ES-I3 (cell line): Measurements from ENCODE around the gene CTIF.
A peak's percentile ranks its signal among the peaks of the same experiment; 100 is the strongest.

Experiments used
- H3K36me3 ChIP-seq: 2 replicates; pipeline ENCODE4 v1.6.1; 2013; ENCODE audit warnings: mild to moderate bottlenecking, low read length, control low read depth, moderate library complexity; ENCODE audit not compliant: insufficient read depth
- H3K4me1 ChIP-seq: 2 replicates; pipeline ENCODE4 v1.6.1; 2013; ENCODE audit warnings: mild to moderate bottlenecking, control low read depth, low read length; ENCODE audit not compliant: insufficient read depth
- H3K9ac ChIP-seq: 2 replicates; pipeline ENCODE4 v1.6.1; 2013; ENCODE audit warnings: low read depth, mild to moderate bottlenecking, low read length, moderate library complexity
- H3K9me3 ChIP-seq: 2 replicates; pipeline ENCODE4 v1.6.1; 2013; ENCODE audit warnings: mild to moderate bottlenecking, low read length, moderate library complexity; ENCODE audit not compliant: control insufficient read depth, insufficient read depth

The CTIF gene

GRCh38 chr18:48846423-48846932 lies 307.6 kb downstream of the CTIF start:
- Histone ChIP-seq H3K36me3 (no peaks in the 10 kb centered on the region), H3K9ac (no peak overlapping the region), H3K4me1 (peaks cover 43% of the 10 kb centered on the region), H3K9me3 (no peaks in the 10 kb centered on the region)

- H3K9me3 ChIP-seq, result no peaks in the 10 kb centered on the region
- H3K9ac ChIP-seq, result no peak overlapping the region
- H3K36me3 ChIP-seq, result no peaks in the 10 kb centered on the region
- peaks cover 44% of the 10 kb centered on the region for H3K4me1 ChIP-seq
These were observed 309.1 kb downstream of the CTIF start for GRCh38 chr18:48847807-48848486.

DNA sequence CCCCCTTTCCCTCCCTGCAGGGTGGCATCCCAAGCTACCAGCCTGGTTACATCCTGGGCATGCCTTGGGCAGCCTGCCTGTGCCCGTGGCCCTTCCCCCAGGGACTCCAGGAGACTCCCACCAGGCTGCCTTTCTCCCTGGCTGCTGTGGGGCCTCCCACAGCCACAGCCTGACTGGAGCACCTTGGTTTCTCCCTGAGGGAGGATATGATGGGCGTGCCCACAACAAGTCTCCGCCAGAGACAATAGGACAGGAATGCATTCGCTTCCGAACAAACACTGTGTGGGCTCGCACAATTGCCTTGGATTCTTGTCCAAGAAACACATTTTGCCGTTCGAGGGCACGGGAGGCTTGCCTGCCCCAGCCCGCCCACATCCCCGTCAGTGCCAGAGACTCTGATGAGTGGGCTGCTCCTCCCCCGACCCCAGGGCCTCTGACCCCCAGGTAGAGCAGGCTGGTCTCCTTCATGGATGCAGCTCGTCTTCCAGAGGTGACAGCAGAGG lies 309.9 kb downstream of the CTIF start:
- H3K9me3 ChIP-seq, result no peaks in the 10 kb centered on the region
- H3K4me1 ChIP-seq, result peaks cover 46% of the 10 kb centered on the region
- no peak overlapping the region for H3K9ac ChIP-seq
- H3K36me3 ChIP-seq, result no peaks in the 10 kb centered on the region

GRCh38 chr18:48850822-48851598 lies 312.2 kb downstream of the CTIF start:
- H3K4me1 ChIP-seq, result peaks cover 61% of the 10 kb centered on the region
- H3K9me3 ChIP-seq, result no peaks in the 10 kb centered on the region
- H3K36me3 ChIP-seq, result no peaks in the 10 kb centered on the region
- no peak overlapping the region for H3K9ac ChIP-seq

DNA sequence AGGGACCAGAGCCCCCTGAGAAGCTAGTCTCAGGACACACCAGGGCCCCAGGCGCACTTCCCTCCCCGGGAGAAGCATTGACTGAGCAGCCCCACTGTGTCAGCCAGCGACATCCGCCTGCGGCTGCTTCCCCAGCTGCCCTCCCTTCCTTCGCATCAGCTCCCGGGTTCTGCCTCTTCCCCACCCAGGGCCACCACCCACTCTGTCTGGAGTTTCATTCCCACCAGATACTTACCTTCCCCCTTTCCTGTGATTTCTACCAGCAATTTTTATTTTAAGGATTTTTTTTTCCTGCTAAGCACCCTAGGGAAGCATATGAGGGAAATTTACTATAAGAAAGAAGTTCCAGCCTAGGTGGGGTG lies 312.7 kb downstream of the CTIF start:
- H3K4me1 ChIP-seq, result peaks cover 61% of the 10 kb centered on the region
- no peaks in the 10 kb centered on the region for H3K36me3 ChIP-seq
- H3K9ac ChIP-seq, result no peak overlapping the region
- H3K9me3 ChIP-seq, result no peaks in the 10 kb centered on the region

DNA sequence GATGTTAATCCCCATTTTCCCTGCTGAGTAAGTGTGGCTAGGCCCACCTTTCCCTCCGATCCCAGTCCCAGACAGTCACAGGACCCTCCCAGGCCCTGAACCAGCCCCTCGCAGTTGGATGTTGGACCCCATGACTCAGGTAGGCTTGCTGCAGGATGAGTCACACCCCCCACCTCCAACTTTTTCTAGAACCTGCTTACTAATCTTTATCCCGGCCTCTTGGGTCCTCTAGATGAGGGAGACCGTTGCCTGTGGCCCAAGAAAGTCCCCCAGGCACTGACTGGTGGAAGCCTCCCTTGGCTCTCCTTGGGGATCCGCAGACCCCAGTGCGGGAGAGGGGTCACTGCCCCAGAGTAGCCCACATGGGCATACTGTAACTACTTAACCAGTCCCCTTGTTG lies 313.5 kb downstream of the CTIF start:
- H3K9ac ChIP-seq, result no peak overlapping the region
- H3K36me3 ChIP-seq, result no peaks in the 10 kb centered on the region
- no peaks in the 10 kb centered on the region for H3K9me3 ChIP-seq
- peaks cover 61% of the 10 kb centered on the region for H3K4me1 ChIP-seq

- no peaks in the 10 kb centered on the region for H3K9me3 ChIP-seq
- H3K4me1 ChIP-seq, result peaks cover 56% of the 10 kb centered on the region
- no peak overlapping the region for H3K9ac ChIP-seq
- H3K36me3 ChIP-seq, result no peaks in the 10 kb centered on the region
These were observed 314.0 kb downstream of the CTIF start for GRCh38 chr18:48852794-48853193.

GRCh38 chr18:48853588-48853987 lies 314.8 kb downstream of the CTIF start:
- H3K4me1 ChIP-seq, result peaks cover 48% of the 10 kb centered on the region

GRCh38 chr18:48854780-48855179 lies 315.9 kb downstream of the CTIF start:
- no peak overlapping the region for H3K9ac ChIP-seq
- no peaks in the 10 kb centered on the region for H3K36me3 ChIP-seq
- no peaks in the 10 kb centered on the region for H3K9me3 ChIP-seq
- H3K4me1 ChIP-seq, result peaks cover 54% of the 10 kb centered on the region

More at GRCh38 chr18:48853588-48853987, 314.8 kb downstream of the CTIF start:
- H3K9me3 ChIP-seq, result no peaks in the 10 kb centered on the region
- H3K36me3 ChIP-seq, result no peaks in the 10 kb centered on the region
- no peak overlapping the region for H3K9ac ChIP-seq

GRCh38 chr18:48855422-48856377 lies 316.9 kb downstream of the CTIF start:
- H3K36me3 ChIP-seq, result no peaks in the 10 kb centered on the region
- peaks cover 60% of the 10 kb centered on the region for H3K4me1 ChIP-seq
- H3K9me3 ChIP-seq, result no peaks in the 10 kb centered on the region
- H3K9ac ChIP-seq, result no peak overlapping the region

DNA sequence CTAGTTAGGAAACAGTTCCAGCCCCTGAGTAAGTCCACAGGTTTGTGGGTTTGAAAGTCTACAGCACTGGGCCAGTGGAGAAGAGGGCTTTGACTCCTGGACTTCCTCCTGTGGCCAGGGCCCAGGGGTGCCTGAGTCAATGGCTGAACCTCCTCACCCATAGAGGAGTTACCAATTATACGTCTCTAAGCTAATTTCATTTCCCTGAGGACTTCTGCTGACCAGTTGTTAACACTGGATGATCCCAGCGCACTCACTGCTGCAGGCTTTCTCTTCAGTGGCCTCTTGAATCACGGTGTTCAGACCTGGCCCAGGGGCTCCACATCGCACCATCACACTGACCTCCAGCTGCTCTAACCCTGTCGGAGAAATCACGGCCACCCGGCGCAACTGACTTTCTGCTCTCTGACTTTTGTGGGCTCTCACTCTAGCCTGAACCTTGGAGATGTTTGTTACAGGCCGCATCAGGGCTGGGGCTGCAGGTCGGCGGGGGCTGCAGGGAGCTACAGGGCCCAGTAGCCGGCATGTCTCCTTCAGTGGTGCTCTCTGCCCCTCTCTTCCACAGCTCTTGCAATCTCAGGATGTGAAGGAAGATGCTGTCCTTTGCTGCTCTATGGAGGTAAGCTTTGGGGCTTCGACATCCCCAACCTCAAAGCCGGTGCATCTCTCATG lies 318.3 kb downstream of the CTIF start:
- H3K9me3 ChIP-seq, result no peaks in the 10 kb centered on the region
- peaks cover 54% of the 10 kb centered on the region for H3K4me1 ChIP-seq
- H3K9ac ChIP-seq, result no peak overlapping the region
- no peaks in the 10 kb centered on the region for H3K36me3 ChIP-seq

DNA sequence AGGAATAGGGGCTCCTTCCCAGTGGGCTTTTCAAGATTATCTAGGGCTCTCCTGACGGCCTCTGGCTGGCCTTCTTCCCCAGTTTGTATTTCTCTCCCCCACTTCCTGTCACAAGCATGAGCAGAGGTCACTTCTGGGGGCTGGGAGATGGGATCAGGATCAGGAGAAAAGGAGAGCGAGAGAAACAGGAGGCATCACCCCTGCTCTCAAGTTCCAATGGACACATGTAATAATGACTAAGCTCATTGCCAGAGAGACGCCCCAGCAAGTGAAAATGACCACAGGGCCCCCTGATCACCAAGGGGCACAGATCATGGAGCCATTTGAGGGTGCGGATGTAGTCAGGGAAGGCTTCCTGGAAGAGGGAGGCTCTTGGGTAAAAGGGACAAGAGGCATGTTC lies 319.8 kb downstream of the CTIF start:
- Histone ChIP-seq H3K9ac (no peak overlapping the region), H3K4me1 (peaks cover 42% of the 10 kb centered on the region), H3K36me3 (no peaks in the 10 kb centered on the region), H3K9me3 (no peaks in the 10 kb centered on the region)

- H3K4me1 ChIP-seq, result peaks cover 40% of the 10 kb centered on the region
- no peaks in the 10 kb centered on the region for H3K9me3 ChIP-seq
- 0 out of 2 replicates have a peak overlapping the region, but pooled peaks have one; percentile 11 for H3K9ac ChIP-seq
These were observed 320.8 kb downstream of the CTIF start for GRCh38 chr18:48859311-48860268.

More at GRCh38 chr18:48859311-48860268, 320.8 kb downstream of the CTIF start:
- no peaks in the 10 kb centered on the region for H3K36me3 ChIP-seq
